Colonic mucosa (tissue), 4 donors: ENCODE data around the gene HOXD9. TPM values are rescaled to one million over a fixed set of nuclear protein-coding genes. Genes with fewer than 3 reads are reported as not detected.

Experiments
- DNase-seq: peaks from one replicate; pipeline ENCODE4 v3.0.0-alpha.2; 2020
- H3K27ac ChIP-seq: fragments of 200-600 bp; one replicate; pipeline ENCODE4 v1.8.0; 2021
- H3K27me3 ChIP-seq: fragments of 200-600 bp; one replicate; pipeline ENCODE4 v1.8.0; 2021
- H3K36me3 ChIP-seq: fragments of 200-600 bp; one replicate; pipeline ENCODE4 v1.8.0; 2021
- H3K4me1 ChIP-seq: fragments of 200-600 bp; one replicate; pipeline ENCODE4 v1.8.0; 2021; ENCODE audit warnings: mild to moderate bottlenecking
- H3K4me3 ChIP-seq: fragments of 200-600 bp; one replicate; pipeline ENCODE4 v1.8.0; 2021
- H3K9ac ChIP-seq, 2 donors: one replicate each; pipeline ENCODE4 v1.7.0; 2013; ENCODE audit warnings: control low read depth in 2 of 2, low read depth in 2 of 2, low read length in 2 of 2
- H3K9me3 ChIP-seq: fragments of 200-600 bp; one replicate; pipeline ENCODE4 v1.8.0; 2021
- CTCF ChIP-seq: fragments of 200-600 bp; IDR thresholded peaks from one replicate; pipeline ENCODE4 v1.8.0; 2022; ENCODE audit warnings: antibody characterized with exemption, mild to moderate bottlenecking
- intact Hi-C: fragments of 100-400 bp; cut with DNase I; formaldehyde crosslinking; loops from one replicate; pipeline ENCODE4 v1.14.1; 2022
- total RNA-seq, 2 donors: library from RNA; stranded (reverse); fragmentation: NEBNext Ultra II Directional in 1 of 2; extraction: Animal tissue kit (Norgen Biotek cat#: 25700) in 1 of 2; gene quantifications; one replicate each; pipeline ENCODE4 v1.2.1, GENCODE V29; 2021
- donor health status: healthy.
- donor health status: DM: no; HTN: no; CAD: no.
- donor health status: DM: no; HTN: no; CAD: no.

Gene HOXD9
- total RNA-seq, 2 donors from 2014 or later: 0.86 to 1.7 TPM

GRCh38 chr2:176121190-176122051, 1.1 kb upstream of the HOXD9 start:
- intact Hi-C loops: loop anchor here (10.0 kb wide), 2 partner anchors 693 to 1023 kb away; no protein-coding TSS in a partner anchor
- TF ChIP-seq CTCF: no peak
- H3K27ac ChIP-seq: no peak overlapping the region
- no peak for DNase-seq
- no peaks in the 10 kb centered on the region for H3K9me3 ChIP-seq
- H3K4me3 ChIP-seq: no peak overlapping the region
- H3K9ac ChIP-seq: peak overlapping the region in 1 of 2 donors; percentile 70
- no peaks in the 10 kb centered on the region for H3K4me1 ChIP-seq
- peaks cover 78% of the 10 kb centered on the region for H3K27me3 ChIP-seq
- no peaks in the 10 kb centered on the region for H3K36me3 ChIP-seq

- Histone ChIP-seq H3K4me1 (no peaks in the 10 kb centered on the region), H3K4me3 (peak overlapping the region; percentile 57), H3K36me3 (no peaks in the 10 kb centered on the region), H3K9ac (peak overlapping the region in 1 of 2 donors; percentile 70), H3K27ac (peak overlapping the region; percentile 37), H3K9me3 (no peaks in the 10 kb centered on the region), H3K27me3 (peaks cover 74% of the 10 kb centered on the region)
- intact Hi-C loops: loop anchor here (10.0 kb wide), 2 partner anchors 693 to 1023 kb away; no protein-coding TSS in a partner anchor
- TF ChIP-seq CTCF: no peak
- no peak for DNase-seq
Observed at GRCh38 chr2:176122052-176122682, 352 bp upstream of the HOXD9 start.

- no peak for TF ChIP-seq CTCF
- no peaks in the 10 kb centered on the region for H3K4me1 ChIP-seq
- no peak overlapping the region for H3K27ac ChIP-seq
- intact Hi-C loops: loop anchor here (10.0 kb wide), 2 partner anchors 691 to 1021 kb away; no protein-coding TSS in a partner anchor
- peak overlapping the region; percentile 44 to 70 for H3K9ac ChIP-seq
- peaks cover 69% of the 10 kb centered on the region for H3K27me3 ChIP-seq
- H3K36me3 ChIP-seq: no peaks in the 10 kb centered on the region
- no peak for DNase-seq
- no peaks in the 10 kb centered on the region for H3K9me3 ChIP-seq
- peak overlapping the region; percentile 57 for H3K4me3 ChIP-seq
Observed at GRCh38 chr2:176123411-176124109, 1.0 kb downstream of the HOXD9 start.

GRCh38 chr2:176124110-176124946, 1.8 kb downstream of the HOXD9 start:
- TF ChIP-seq CTCF: no peak
- peaks cover 75% of the 10 kb centered on the region for H3K27me3 ChIP-seq
- H3K9me3 ChIP-seq: no peaks in the 10 kb centered on the region
- DNase-seq: no peak
- peak overlapping the region in 1 of 2 donors; percentile 60 for H3K9ac ChIP-seq
- intact Hi-C loops: loop anchor here (10.0 kb wide), 2 partner anchors 690 to 1020 kb away; no protein-coding TSS in a partner anchor
- H3K4me1 ChIP-seq: no peaks in the 10 kb centered on the region
- no peak overlapping the region for H3K27ac ChIP-seq
- no peaks in the 10 kb centered on the region for H3K36me3 ChIP-seq
- H3K4me3 ChIP-seq: no peak overlapping the region
